HepG2 (cell line): Measurements from ENCODE around the gene NAXD. TPM values are rescaled to one million over a fixed set of nuclear protein-coding genes. Genes with fewer than 3 reads are reported as not detected.

ENCODE experiments used
- ATAC-seq: fragments of 200-7000 bp; cut with Tn5 transposase; 3 replicates; pipeline ENCODE4 v1.9.1; 2020; ENCODE audit warnings: mild to moderate bottlenecking, moderate library complexity
- BruUV-seq: library from RNA; stranded (reverse); fragments of 400-500 nt; replicated peaks from 2 replicates; lab custom pipeline; 2021; lab: Mats Ljungman, UMichigan
- CTCF ChIA-PET: fragments of 300-600 bp; formaldehyde crosslinking; extraction: SDS; loops from one replicate; lab custom pipeline; 2021; ENCODE audit warnings: low total read pairs, inconsistent platforms, low intra/inter-chr PET ratio; lab: Yijun Ruan, JAX
- POLR2A ChIA-PET: fragments of 350-600 bp; sonication (Branson Sonifier 250); formaldehyde crosslinking; loops from one replicate; lab custom pipeline; 2020; ENCODE audit warnings: antibody characterized with exemption, inconsistent platforms; lab: Yijun Ruan, JAX
- DNase-seq: peaks from one replicate; pipeline ENCODE4 v3.0.0-alpha.2; 2015; ENCODE audit warnings: low spot score
- FAIRE-seq: peaks from 3 replicates; lab custom pipeline; 2011; peaks lifted over from hg19 to GRCh38; lab: Jason Lieb, UNC
- H2AFZ ChIP-seq: one replicate; pipeline ENCODE4 v1.6.1; 2011; ENCODE audit warnings: low read length, inconsistent platforms
- H3K27ac ChIP-seq: fragments of 300-600 bp; 3 replicates; pipeline ENCODE4 v1.8.0; 2011; ENCODE audit warnings: mixed run types, mild to moderate bottlenecking, mixed read lengths, low read length, inconsistent platforms; ENCODE audit not compliant: insufficient read depth; ENCODE audit errors: extremely low read length
- H3K27me3 ChIP-seq, 2 experiments: fragments of 200-600 bp in 1 of 2; 2 replicates in 1 of 2; 3 replicates in 1 of 2; pipeline versions ENCODE4 v1.6.0 to v1.8.0; 2011; ENCODE audit warnings: low read length in 2 of 2, mild to moderate bottlenecking in 2 of 2, moderate library complexity in 2 of 2, inconsistent platforms in 1 of 2; ENCODE audit not compliant: insufficient read depth in 2 of 2, control insufficient read depth in 1 of 2
- H3K36me3 ChIP-seq, 2 experiments: fragments of 200-600 bp in 1 of 2; replicated peaks in 1 of 2; 2 replicates in 1 of 2; 3 replicates in 1 of 2; pipeline versions ENCODE4 v1.5.1 to v1.8.0; 2011; ENCODE audit warnings: low read length in 2 of 2, inconsistent platforms in 1 of 2; ENCODE audit not compliant: insufficient read depth in 2 of 2, control insufficient read depth in 1 of 2
- H3K4me1 ChIP-seq: 2 replicates; pipeline ENCODE4 v1.5.1; 2012; ENCODE audit warnings: low read length, inconsistent platforms; ENCODE audit not compliant: insufficient read depth
- H3K4me2 ChIP-seq: 2 replicates; pipeline ENCODE4 v1.6.0; 2011; ENCODE audit warnings: low read depth, low read length, inconsistent platforms
- H3K4me3 ChIP-seq, 3 experiments: fragments of 200-600 bp in 1 of 3; sonication (generic), shearing (Covaris generic) in 1 of 3; replicated peaks in 1 of 3; 2 replicates each; pipeline ENCODE4 v1.5.1; 2011 to 2016; ENCODE audit warnings: low read length in 3 of 3, inconsistent platforms in 2 of 3, low read depth in 2 of 3, mild to moderate bottlenecking in 2 of 3, control low read depth in 1 of 3, mixed read lengths in 1 of 3; ENCODE audit not compliant: insufficient read depth in 1 of 3
- H3K79me2 ChIP-seq: one replicate; pipeline ENCODE4 v1.6.1; 2011; ENCODE audit warnings: low read length, inconsistent platforms; ENCODE audit not compliant: insufficient read depth
- H3K9ac ChIP-seq: 2 replicates; pipeline ENCODE4 v1.6.0; 2011; ENCODE audit warnings: mild to moderate bottlenecking, low read depth, low read length, inconsistent platforms; ENCODE audit not compliant: insufficient read depth
- H3K9me3 ChIP-seq: 2 replicates; pipeline ENCODE4 v1.5.1; 2012; ENCODE audit warnings: mild to moderate bottlenecking, low read length
- H4K20me1 ChIP-seq: 2 replicates; pipeline ENCODE4 v1.6.0; 2011; ENCODE audit warnings: inconsistent platforms, mild to moderate bottlenecking, low read length, moderate library complexity; ENCODE audit not compliant: insufficient read depth
- ATF4 ChIP-seq, 2 experiments: fragments of 450-650 bp in 1 of 2; sonication (generic) in 1 of 2; formaldehyde crosslinking; IDR thresholded peaks; 2 replicates each; pipeline versions ENCODE4 v1.5.0 to v1.8.0; 2020 to 2022; ENCODE audit warnings: mild to moderate bottlenecking in 1 of 2, missing genetic modification reagents in 1 of 2
- CEBPB ChIP-seq: IDR thresholded peaks from 2 replicates; pipeline ENCODE4 v1.6.1; 2011; ENCODE audit warnings: low read depth, low read length, improper control_type of control experiment, borderline replicate concordance
- HCFC1 ChIP-seq: fragments of 150-350 bp; IDR thresholded peaks from 2 replicates; pipeline ENCODE4 v1.6.1; 2014; ENCODE audit warnings: low read depth, low read length
- HNF1B ChIP-seq: sonication (generic); formaldehyde crosslinking; IDR thresholded peaks from 2 replicates; pipeline ENCODE4 v1.5.1; 2020; ENCODE audit warnings: mild to moderate bottlenecking, moderate library complexity, missing genetic modification reagents
- NPAS2 ChIP-seq: sonication (generic); formaldehyde crosslinking; IDR thresholded peaks from 2 replicates; pipeline ENCODE4 v1.8.0; 2022; ENCODE audit warnings: mild to moderate bottlenecking, missing genetic modification reagents, borderline replicate concordance
- PRDM15 ChIP-seq: sonication (generic); formaldehyde crosslinking; IDR thresholded peaks from 2 replicates; pipeline ENCODE4 v1.4.0; 2020; ENCODE audit warnings: missing genetic modification reagents
- ZFP36L1 ChIP-seq: sonication (generic); formaldehyde crosslinking; IDR thresholded peaks from 2 replicates; pipeline ENCODE4 v1.8.0; 2022; ENCODE audit warnings: mild to moderate bottlenecking, missing genetic modification reagents, moderate library complexity
- ZMYM3 ChIP-seq: sonication (generic); formaldehyde crosslinking; IDR thresholded peaks from 2 replicates; pipeline ENCODE4 v1.5.1; 2020; ENCODE audit warnings: mild to moderate bottlenecking, missing genetic modification reagents
- ZNF354B ChIP-seq: sonication (generic); formaldehyde crosslinking; IDR thresholded peaks from 2 replicates; pipeline ENCODE4 v1.8.0; 2022; ENCODE audit warnings: mild to moderate bottlenecking, missing genetic modification reagents
- ZNF878 ChIP-seq: sonication (generic); formaldehyde crosslinking; IDR thresholded peaks from 2 replicates; pipeline ENCODE4 v1.8.1; 2023; ENCODE audit warnings: mild to moderate bottlenecking, missing genetic modification reagents, moderate library complexity
- WGBS: methylation state at CpG from one replicate; pipeline ENCODE4 v1.1.6; 2017; ENCODE audit warnings: low lambda C conversion rate; 5-methylcytosine and 5-hydroxymethylcytosine counted together
- in situ Hi-C: cut with HindIII; loops from 2 replicates; pipeline ENCODE4 v1.10.0; 2017; ENCODE audit warnings: low pct_unique_long_range_greater_than_20kb; ENCODE audit not compliant: extremely low pct_ligation_motif_present
- intact Hi-C: fragments of 100-400 bp; cut with micrococcal nuclease; formaldehyde crosslinking; loops from one replicate; pipeline ENCODE4 v1.10.0; 2022; ENCODE audit not compliant: unreplicated experiment
- polyA plus RNA-seq, 8 experiments: library from polyadenylated mRNA; depleted of rRNA in 3 of 8; stranded (reverse) in 7 of 8; unstranded in 1 of 8; fragments of >200 nt; fragmentation: Illumina TruSeq in 4 of 8; extraction: Trizol in 4 of 8; gene quantifications; 2 replicates each; pipeline versions ENCODE4 v1.2.1 to v1.2.3, GENCODE V29; 2011 to 2016; ENCODE audit warnings: low read depth in 4 of 8, missing spikeins in 1 of 8, mixed read lengths in 1 of 8; ENCODE audit not compliant: insufficient read depth in 1 of 8
- total RNA-seq, 5 experiments: library from RNA; depleted of rRNA; stranded (reverse); fragments of >200 nt; fragmentation: Illumina TruSeq; extraction: Trizol; gene quantifications; 2 replicates each; pipeline ENCODE4 v1.2.3, GENCODE V29; 2016; ENCODE audit warnings: low read depth in 1 of 5

Gene NAXD
- total and polyA plus RNA-seq, 2 of the 13 experiments (the other 11 are each of a cell fraction or from before 2014, with no cell fraction given) = 19.0 to 23.2 TPM

- no peaks in the 10 kb centered on the region for H3K79me2 ChIP-seq
- 46% methylated on average over 11 of the region's 13 CpGs for WGBS
- intact Hi-C loops = no loop called here
- no peak for FAIRE-seq
- no peak overlapping the region for H3K4me3 ChIP-seq
- no peaks in the 10 kb centered on the region; a peak in 1 of 5 replicates for H3K27me3 ChIP-seq
- no peak for TF ChIP-seq ATF4 (CRISPR knock-in tag; IDR thresholded peaks at IDR 0.05)
- no peak for TF ChIP-seq CEBPB
- no peak for TF ChIP-seq ZFP36L1 (CRISPR knock-in tag)
- no peak for TF ChIP-seq ZNF878 (CRISPR knock-in tag)
- no peak for TF ChIP-seq HNF1B (CRISPR knock-in tag)
- TF ChIP-seq HCFC1 = no peak
- no peak for TF ChIP-seq ZMYM3 (CRISPR knock-in tag)
- no peak for TF ChIP-seq NPAS2 (CRISPR knock-in tag)
- no peak for TF ChIP-seq PRDM15 (CRISPR knock-in tag)
- no peak for TF ChIP-seq ZNF354B (CRISPR knock-in tag)
- TF ChIP-seq, all 625 proteins: peak for 0
- Histone ChIP-seq H3K4me1 (peaks cover 15% of the 10 kb centered on the region), H3K9me3 (no peaks in the 10 kb centered on the region), H3K9ac (no peak overlapping the region), H3K4me2 (no peak overlapping the region), H3K36me3 (no peaks in the 10 kb centered on the region), H2AFZ (no peak overlapping the region), H3K27ac (no peak overlapping the region), H4K20me1 (no peaks in the 10 kb centered on the region)
- DNase-seq (no peak), ATAC-seq (no peak)
- ChIA-PET CTCF (no interaction called here), POLR2A (no interaction called here)
- in situ Hi-C loops = no loop called here
- BruUV-seq = no TSS peak
Measured at GRCh38 chr13:110583178-110583865, 32.0 kb upstream of the NAXD start.
